HG02938 (cell line): ENCODE results near the gene ANKRD44.

Experiments used
- ATAC-seq: cut with Tn5 transposase; IDR thresholded peaks from one replicate; pipeline ENCODE4 v1.9.1; 2021; ENCODE audit warnings: mild to moderate bottlenecking, moderate library complexity; ENCODE audit not compliant: unreplicated experiment

ANKRD44 gene

DNA sequence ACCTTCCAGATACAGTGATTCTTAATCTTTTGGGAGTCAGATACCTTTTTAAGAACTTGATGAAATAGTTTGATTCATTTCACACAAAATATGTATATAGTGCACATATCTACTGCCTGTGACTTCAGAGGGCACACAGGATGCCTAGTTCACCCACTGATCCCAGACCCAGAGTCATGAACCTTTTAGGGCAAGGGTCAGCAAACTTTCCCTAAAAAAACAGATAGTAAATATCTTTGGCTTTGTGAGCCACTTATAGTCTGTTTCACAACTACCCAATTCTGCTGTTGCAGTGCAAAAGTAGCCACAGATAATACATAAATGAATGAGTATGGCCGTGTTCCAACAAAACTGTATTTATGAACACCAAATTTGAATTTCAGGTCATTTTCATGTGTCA is 124.9 kb downstream of the ANKRD44 start:
- no peak for ATAC-seq

DNA sequence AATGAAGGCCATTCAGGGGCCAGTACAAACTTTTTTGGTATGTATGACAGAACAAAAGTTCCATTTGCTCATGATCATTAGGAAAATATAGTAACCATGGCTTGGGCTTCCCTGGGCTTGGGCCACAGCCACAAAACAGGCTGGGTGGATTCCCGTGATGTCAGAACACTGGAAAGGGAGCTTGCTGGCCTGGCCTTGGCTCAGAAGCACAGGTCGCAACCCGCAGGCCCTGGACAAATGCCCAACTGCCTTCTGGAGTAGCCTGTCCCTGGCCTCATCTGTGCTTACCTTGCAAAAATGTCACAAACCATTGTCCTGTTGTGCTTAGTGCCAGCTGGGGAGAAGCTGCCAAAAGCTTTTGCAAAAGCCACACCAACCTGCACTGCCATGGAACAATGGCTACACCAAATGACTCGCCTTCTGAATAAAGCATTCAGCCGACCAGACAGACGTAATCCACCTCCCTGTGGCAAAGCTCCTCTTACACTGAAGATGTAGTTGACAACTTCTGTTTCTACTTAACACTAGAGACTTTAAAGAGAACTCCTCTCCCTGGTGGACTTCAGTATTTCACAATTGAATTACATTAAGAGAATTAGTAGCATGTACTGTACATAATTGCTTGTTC is 125.5 kb downstream of the ANKRD44 start:
- ATAC-seq, result no peak

DNA sequence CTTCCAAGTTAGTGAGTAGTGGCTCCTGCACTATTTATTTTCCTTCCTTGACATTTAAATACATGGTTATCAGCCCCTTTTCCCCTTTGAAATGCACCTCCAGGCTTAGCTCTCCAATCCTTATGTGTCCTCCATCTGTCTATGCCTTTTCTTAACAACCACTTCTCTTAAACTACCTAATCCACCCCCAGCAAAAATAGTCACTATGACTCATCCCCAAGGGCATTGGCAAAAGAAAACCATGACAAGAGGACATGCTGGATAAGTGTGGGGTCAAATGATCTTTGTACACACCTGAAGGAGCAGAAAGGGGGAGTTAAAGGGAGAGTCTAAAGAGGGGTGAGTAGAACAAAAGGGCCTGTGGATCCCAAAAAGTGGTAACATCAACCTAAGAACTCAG is 127.2 kb downstream of the ANKRD44 start:
- ATAC-seq, result no peak

DNA sequence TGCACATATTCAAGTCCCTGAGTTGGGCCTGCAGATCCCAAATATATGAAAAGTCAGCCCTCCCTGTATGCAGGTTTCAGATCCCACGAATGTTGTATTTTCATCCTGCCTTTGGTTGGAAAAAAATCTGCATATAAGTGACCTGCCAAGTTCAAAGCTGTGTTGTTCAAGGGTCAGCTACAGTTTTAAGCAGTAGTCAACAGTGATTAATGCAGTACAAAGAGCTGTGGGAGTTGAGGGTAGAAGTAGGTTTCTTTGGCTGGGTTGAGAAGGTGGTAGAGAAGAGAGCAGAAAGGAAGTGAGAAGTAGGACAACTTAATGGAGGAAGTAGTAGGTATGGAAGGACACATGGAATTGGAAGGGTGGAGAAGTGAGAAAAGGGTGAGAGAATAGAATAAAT is 127.9 kb downstream of the ANKRD44 start:
- no peak for ATAC-seq

DNA sequence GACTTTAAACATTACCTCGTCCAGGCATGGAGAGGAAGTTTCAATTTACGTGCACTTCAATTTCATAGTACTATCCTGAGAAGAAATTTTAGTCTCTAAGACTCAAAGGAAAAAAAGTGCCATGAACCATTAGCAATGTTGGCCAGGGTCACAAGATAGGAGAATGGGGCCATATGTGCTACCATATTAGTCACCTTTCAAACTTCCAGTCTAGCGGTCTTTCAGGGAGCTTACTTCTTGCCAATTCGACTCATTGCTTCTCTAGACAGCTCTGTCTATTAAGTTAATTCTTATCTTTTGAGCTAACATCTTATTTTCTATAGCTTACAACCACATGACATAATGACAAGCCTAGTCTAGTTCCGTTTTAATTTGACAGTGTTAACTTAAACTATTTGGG is 129.1 kb downstream of the ANKRD44 start:
- ATAC-seq, result no peak

DNA sequence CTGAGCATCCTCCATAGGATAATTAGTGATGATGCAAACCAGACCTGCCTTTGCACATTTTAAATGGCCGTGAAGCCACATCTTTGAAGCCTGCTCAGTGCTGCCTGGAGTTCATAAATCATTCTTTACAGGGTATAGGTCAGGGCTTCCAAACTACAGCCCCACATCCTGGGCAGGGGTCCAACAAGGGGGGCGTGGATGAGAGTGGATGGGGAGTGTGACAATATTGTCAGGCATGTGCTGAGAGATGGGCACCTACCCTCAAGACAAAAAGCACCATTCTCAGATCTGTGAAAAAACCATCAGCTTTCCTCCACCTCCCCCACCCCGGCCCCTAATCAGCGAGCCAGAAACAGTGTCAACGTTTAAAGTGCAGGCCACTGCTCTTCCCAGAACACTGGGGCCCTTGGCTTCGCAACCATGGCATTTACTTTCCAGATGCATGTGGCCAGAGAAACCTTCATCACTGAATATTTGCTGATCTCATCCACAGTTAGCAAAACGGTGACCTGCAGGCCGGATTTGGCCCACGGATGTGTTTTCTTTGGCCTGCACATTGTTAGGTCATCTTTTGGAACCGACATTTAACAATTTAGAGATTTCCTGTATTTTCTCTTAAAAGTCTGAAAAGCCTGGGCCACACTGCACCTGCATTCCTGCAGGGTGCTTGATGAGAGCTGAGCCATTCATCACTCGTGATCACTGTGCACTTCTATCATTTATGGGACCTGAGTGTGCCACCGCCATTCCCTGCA is 130.7 kb downstream of the ANKRD44 start:
- no peak for ATAC-seq

DNA sequence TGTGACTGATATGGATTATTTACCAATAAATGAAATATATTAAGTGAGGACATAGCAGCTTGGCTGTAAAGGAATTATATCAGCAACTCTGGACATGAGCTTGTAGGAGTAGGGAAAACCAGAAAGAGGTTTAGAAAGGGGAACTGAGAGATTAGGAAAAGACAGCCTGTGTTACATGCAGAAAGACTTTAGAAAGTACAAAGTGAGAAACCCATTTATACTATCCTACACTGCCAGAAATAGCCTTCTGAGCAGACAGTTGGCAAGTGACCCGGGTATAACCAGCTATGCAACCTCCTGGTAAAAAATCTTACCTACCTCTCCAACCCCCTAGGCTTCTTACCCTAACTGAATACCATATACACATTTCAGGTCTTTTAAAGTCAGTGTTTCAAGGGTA is 134.1 kb downstream of the ANKRD44 start:
- no peak for ATAC-seq

DNA sequence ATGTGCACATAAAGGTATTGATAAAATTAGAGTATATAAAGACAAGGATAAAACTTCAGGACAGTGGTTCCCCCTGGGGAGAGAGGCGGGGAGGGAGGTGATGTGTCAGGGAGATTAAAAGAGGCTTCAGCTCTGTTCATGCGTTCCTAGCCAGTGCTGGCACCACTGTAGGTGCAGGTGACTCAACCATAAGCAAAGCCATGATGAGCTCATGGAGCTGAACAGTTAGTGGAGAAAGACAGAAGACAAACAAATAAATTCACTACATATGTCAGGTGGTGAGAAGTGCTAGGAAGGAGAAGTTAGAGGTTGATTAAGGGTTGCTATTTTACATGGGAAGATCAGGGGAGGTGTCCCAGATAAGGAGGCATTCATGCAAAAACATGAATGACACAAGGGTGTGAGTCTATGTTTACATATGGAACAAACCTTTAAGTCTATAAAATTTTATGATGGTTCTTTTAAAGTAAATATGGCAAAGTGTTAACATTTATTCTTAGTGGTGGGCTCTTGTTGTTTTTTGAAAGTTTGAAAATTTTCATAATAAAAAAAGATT is 136.0 kb downstream of the ANKRD44 start:
- ATAC-seq, result no peak

DNA sequence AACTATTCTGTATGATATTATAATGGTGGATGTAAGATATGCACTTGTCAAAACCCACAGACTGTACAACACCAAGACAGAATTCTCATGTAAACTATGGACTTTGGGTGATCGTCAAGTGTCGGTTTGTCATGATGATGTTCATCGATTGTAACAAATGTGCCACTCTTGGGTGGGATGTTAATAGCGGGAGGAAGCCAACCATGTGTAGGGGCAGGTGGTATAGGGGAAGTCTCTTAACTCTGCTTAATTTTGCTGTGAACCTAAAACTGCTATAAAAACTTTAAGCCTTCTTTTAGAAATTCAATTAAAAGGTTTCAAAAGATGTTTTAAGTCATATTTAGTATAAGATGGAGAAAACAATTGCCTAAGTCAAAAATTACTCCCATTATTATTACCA is 139.0 kb downstream of the ANKRD44 start:
- ATAC-seq, result no peak

DNA sequence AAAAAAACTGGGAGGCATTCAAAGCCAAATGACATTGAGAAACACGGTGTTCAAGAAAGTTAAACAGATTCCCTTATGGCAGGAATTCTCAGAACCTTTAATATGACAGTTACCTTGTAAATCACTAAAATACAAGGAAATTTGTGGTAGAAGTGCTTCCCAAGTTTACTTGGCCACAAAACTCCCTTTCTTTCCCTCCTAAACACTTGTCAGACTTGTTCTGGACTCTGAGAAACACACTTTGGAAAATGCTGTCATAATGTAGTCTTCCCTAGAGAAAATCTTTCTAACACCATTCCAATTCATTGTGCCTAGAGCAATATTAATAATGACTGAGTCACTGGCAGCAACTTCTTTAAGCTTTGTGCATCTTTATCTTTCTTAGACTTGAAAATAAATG is 140.4 kb downstream of the ANKRD44 start:
- no peak for ATAC-seq

DNA sequence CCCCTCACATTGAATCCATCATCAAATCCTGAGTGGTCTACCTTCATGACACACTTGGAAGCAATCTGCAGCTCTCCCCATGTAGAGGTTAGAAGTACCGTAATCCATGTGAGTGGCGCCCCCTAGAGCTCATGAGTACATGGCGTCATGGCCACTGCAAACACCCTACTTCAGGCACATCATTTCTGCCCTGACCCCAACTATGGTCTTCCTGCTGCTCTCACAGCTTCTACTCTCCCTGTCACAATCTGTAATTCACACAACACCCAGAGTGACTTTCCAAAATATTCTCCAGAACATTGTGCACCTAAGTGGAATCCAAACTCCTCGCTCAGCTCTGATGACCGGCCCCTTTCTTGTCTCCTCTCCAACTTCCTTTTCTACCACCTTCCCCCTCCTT is 141.9 kb downstream of the ANKRD44 start:
- ATAC-seq, result peak; percentile 79

DNA sequence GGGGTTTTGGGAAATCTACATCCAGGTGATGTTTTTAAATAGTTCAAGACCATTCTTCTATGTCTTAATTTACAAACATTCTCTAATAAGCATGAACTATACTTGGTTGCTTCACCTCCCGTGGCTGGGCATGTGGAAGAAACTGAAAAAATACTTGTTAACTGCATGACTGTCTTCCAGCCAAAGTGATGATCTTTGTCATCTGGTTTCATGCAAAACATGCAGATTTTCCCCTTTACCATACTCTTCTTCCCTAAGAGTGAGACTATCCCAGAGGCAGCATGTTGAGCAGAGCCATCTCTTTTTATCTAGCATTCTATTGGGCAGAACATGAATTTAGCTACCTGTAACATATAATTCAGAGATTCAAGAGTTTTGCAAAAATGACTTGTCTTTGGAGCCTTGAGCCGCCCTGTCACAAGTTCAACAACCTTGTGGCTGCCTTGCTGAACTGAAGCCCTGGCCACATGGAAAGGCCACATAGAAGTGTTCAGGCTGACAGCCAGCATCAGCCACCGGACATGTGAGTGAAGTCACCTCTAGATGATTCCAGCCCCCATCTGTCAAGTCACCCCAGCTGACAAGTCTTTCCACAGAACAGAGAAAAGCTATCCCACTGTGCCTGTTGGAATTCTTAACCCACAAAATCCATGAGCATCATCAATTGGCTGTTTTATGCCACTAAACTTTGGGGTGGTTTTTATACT is 142.8 kb downstream of the ANKRD44 start:
- no peak for ATAC-seq

DNA sequence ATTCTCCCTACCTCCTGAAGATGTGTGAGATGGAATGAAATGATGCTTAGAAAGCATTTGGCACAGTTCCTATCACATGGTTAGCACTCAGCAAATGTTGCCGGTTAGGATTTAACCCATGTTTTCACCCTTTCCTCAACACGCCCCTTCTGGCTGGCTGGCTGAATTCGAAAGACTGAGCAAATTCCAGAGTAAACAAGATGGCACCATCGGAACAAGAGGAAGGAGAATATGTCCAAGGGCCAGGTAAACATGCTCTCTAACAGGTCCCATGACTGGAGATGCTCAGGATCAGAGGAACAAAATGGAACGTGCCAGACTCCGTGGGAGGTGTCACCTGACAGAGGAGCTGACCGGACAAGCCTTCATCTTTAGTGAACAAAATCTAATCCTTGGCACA is 145.6 kb downstream of the ANKRD44 start:
- no peak for ATAC-seq

DNA sequence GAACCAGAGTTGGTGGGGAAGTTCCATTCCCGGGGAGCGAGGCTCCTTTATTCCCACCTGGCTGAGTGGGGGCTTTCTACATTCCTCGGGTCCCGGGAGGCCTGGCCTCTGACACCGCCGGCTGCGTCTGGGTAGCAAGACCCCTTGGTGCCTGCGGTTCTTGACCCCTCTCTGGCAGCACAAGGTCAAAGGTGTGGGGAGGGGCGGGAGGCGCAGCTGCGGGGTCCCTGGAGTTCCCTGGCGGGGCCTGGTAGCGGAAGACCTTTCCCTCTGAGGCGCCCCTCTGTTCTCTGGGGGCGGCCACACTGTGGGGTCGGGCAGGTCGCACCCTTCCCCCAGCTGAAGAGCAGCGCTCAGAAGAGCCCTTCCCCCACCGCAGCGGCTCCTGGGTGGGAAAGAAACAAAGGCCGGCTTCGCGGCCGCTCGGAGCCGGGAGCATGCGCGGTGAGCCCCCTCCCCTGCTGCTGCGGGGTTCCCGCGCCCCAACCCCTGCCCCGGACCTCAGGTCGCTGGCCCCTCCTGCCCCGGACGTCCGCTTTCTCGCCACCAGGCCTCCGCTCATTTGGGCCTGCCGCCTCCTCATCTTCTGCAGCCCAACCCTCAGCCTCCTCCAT is 146.3 kb downstream of the ANKRD44 start:
- ATAC-seq, result no peak

DNA sequence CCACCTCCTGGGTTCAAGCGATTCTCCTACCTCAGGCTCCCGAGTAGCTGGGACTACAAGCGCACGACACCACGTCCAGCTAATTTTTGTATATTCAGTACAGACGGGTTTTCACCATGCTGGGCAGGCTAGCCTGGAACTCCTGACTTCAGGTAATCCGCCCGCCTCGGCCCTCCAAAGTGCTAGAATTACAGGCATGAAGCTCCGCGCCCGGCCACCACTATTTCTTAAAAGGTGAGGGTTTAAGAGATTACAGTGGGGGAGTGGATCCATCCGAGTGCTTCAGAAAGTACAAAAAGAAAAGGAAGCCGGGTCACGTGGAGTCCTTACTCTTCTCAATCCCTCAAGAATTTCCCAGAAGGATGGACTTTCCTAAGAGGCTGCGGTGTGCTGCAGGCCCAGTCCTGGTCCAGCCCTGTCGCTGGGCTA is 146.9 kb downstream of the ANKRD44 start:
- ATAC-seq, result no peak

DNA sequence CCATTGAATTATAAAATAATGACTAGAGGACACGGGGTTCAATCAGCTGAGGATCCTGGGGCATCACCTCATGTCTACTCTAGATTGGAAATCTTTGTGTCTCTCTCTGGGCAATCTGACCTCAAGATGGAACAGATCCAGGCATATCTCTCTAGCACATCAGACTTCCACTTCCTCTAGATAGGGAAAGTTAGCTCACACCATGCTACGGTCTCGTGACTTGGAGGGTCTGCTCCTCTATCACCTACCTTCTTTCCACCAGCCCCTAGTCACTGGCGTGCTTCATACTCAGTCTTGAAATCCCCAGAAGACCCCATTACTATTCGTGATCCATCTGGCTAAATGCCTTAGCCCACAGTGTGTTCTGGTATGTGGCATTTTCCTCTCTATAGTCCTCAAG is 148.8 kb downstream of the ANKRD44 start:
- no peak for ATAC-seq

DNA sequence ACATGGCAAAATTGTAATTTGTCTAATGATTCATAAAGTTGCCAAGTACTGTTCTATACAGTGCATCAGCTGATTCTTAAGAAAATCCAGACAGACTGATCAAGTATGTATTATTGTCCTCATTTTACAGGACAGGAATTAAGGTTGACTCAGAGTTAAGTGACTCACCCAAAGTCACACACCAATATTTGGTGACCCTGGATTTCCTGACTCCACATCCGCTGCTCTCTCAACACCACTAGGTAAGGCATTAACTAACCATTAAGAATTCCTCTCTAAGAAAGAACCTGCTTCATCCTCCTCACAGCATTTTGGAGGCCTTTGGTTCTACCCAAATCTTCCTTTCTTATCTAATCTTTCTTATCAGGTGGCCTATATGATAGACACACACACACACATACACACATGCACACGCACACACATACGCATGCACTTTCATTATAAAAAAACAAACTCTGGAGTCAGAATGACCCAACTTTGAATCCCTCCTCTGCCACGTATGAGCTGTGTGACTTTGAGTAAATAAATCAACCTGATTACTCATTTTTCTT is 150.8 kb downstream of the ANKRD44 start:
- peak; percentile 70 for ATAC-seq

DNA sequence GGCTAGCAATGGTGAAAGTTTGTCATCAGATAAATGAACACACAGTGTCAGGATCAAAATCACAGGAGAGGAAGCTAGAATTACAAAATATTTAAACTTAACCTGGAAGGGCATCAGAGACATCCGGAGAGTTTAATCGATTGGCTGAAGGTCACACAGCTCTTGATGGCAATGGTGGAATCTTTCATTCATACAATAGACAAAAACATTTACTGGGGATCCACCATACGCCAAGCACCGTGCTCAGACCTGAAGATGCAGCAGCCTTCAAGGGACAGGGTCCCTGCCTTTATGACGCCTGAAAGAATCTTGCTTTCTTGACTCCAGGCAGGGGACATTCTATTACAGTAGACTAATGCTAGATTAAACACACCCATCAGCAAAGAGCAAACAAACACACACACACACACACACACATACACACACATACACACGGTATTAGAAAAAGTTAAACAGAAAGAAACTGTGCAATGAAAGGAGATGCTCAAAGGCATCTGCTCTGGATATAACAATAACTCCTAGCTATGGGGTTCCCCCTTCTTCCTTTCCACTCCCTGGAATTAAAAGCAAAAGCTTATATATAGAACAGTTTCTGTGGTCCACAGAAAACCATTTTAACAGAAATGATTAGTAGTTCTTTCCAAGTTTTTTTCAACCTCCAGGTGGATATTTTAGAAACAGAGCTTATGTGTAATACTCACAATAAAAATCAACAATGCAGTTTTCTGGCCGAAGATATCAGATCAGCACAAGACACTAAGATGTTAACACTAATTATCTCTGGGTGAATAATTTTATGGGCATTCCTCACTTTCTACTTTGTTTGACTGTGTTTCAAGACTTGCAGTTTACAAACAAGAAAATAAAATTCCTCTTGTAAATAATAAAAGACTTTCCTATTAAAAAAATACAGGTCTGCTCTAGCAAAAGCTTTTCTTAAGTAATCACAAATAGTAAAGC is 151.7 kb downstream of the ANKRD44 start:
- no peak for ATAC-seq

DNA sequence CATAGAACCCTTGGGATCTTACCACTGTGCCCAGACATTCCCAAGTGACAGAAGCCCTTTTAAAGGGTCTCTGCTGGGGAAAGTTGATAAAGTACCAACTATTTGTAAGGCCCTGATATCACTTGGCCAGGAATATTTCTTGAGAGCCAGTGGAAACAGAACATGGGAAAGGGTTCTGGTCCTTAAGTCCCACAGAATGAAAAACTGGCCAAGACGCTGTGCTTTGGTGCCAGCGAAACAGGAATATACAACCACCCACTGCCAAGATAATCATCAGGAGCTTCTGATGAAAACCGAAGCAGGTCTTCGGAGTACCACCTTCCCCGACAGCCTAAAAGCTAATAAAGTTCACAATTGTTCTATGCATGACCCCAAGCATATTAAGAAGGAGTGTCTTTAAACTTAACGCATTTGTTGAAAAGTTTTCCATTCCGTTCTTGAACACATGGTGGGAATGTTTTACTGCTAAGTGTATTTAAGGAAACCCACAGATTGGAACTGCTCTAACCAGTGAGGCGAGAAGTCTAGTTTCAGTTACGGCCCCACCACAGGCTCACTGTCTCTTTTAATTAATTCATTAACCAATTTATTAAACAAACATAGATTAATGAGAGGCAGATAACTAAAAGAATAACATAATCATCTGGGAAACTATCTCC is 152.6 kb downstream of the ANKRD44 start:
- ATAC-seq, result no peak
